HepG2 (cell line): ENCODE results near the gene UXS1.

Source experiments
- PRPF4 ChIP-seq: fragments of 200-400 bp; formaldehyde crosslinking; IDR thresholded peaks from 2 replicates; pipeline ENCODE4 v1.6.1; 2016; ENCODE audit warnings: low read length, low read depth; ENCODE audit not compliant: poor library complexity, severe bottlenecking
- YY1 ChIP-seq: IDR thresholded peaks from 2 replicates; pipeline ENCODE4 v1.6.1; 2011; ENCODE audit warnings: low read length, low read depth, moderate library complexity, mild to moderate bottlenecking; ENCODE audit not compliant: insufficient read depth, insufficient replicate concordance
- ZNF225 ChIP-seq: sonication (generic); formaldehyde crosslinking; IDR thresholded peaks from 2 replicates; pipeline ENCODE4 v1.4.0; 2020; ENCODE audit warnings: mild to moderate bottlenecking, missing genetic modification reagents
- ZNF850 ChIP-seq: sonication (generic); formaldehyde crosslinking; conservative IDR thresholded peaks from 2 replicates; pipeline ENCODE4 v1.9.0; 2021; ENCODE audit warnings: mild to moderate bottlenecking, missing genetic modification reagents
- TF ChIP-seq, protein P1 (sequence below): sonication (generic); formaldehyde crosslinking; IDR thresholded peaks from 2 replicates; pipeline ENCODE4 v1.4.0; 2020; ENCODE audit warnings: missing genetic modification reagents, mild to moderate bottlenecking, borderline replicate concordance

- TF ChIP-seq YY1 (no peak), ZNF850 (CRISPR knock-in tag) (no peak), ZNF225 (CRISPR knock-in tag) (no peak), PRPF4 (no peak)
- TF ChIP-seq, protein P1, sequence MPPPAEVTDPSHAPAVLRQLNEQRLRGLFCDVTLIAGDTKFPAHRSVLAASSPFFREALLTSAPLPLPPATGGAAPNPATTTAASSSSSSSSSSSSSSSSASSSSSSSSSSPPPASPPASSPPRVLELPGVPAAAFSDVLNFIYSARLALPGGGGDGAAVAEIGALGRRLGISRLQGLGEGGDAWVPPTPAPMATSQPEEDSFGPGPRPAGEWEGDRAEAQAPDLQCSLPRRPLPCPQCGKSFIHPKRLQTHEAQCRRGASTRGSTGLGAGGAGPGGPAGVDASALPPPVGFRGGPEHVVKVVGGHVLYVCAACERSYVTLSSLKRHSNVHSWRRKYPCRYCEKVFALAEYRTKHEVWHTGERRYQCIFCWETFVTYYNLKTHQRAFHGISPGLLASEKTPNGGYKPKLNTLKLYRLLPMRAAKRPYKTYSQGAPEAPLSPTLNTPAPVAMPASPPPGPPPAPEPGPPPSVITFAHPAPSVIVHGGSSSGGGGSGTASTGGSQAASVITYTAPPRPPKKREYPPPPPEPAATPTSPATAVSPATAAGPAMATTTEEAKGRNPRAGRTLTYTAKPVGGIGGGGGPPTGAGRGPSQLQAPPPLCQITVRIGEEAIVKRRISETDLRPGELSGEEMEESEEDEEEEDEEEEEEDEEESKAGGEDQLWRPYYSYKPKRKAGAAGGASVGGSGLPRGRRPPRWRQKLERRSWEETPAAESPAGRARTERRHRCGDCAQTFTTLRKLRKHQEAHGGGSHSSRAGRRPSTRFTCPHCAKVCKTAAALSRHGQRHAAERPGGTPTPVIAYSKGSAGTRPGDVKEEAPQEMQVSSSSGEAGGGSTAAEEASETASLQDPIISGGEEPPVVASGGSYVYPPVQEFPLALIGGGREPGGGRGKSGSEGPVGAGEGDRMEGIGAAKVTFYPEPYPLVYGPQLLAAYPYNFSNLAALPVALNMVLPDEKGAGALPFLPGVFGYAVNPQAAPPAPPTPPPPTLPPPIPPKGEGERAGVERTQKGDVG (CRISPR knock-in tag) = no peak
These were observed 131.5 kb downstream of the UXS1 start for GRCh38 chr2:106062627-106063026.
